HG02678 (cell line): ENCODE data around the gene KHSRP.

ENCODE experiments used
- ATAC-seq: cut with Tn5 transposase; IDR thresholded peaks from one replicate; pipeline ENCODE4 v1.9.1; 2021; ENCODE audit warnings: mild to moderate bottlenecking, moderate library complexity; ENCODE audit not compliant: unreplicated experiment

The KHSRP gene

DNA sequence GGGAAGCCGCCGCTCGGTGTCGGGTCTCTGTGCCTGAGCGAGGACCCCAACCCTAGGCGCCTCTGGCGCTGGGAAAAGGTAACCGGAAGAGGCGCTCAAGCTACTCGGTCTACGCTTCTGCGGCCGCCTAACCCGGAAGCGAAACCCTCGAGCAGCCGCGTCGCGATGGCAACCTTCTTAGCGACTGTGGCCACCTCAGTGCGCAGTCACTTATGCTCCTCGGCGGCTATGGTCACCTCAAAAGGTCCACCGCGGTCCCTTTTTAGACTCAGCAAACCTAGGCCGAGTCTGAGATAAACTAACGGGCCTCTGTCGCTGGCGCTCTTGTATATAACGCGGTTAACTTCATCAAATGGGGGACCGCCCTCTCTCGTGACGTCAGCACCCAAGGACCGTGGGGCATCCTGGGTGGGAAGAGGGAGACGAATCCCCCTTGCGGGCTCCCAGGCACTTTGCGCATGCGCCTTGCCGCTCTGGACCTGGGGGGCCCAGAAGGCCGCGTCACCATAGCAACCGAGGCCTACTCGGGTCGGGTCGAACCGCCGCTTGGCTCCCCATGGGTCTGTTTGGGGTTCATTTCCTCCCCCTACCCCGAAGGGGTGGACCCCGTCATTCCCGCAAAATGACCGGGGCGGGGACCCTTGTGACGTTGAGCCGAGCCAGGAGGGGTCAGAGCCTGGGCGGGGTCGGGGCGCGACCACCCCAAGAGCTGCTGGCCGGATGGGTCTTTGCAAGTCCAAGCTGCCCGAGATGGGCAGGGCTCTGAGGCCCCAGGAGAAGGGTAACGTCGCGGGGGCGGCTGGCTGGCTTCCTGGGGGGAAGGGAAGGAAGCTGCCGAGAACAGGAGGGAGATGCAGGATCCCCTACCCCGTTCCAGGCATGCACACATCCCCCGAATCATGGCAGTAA, 31.3 kb downstream of the KHSRP start, which contains the start of gene GTF2F1:
GTF2F1 (minus strand) TSS at position 91 of the 909 bp plus-strand sequence. CDS start 169 bp downstream, outside the sequence.
- peak; percentile 86 for ATAC-seq

DNA sequence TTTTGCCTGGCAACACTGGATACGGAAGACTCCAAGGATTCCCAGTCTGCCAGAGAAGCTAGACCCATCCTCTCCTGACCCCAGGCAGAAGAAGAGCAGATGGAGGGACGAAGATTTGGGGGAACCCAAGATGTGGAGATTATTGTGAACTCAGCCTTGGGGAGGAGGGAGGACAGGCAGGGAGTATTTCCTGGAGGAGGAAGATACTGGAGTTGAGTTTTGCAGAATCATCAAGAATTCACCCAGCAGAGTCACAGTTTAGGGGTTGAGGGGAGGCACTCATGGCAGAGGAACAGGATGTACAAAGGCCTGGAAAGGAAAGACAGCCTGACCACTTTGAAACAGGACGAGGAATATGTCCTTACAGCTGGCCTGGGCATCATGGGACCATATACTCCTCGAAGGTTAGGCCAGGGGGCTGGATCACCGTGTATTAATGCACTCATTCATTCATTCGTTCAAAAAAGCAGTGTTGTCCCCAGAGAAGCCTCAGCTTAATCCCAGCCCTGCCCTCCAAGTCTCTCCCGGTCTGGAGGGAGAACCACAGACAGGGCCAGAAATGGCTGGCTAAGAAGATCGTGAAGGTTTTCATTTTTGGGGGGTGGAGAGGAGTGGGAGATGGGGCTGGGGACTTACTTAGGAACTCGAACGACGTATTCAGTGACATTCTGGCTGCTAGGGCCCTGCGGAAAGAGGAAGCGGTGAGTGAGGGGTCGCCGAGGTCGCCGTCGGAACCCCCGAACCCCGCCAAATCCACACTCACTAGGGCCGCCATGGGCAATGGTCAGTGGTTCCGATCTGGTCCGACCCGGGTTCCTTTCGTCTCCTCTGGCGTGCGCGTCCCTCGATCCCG, 32.2 kb downstream of the KHSRP start:
- no peak for ATAC-seq

GRCh38 chr19:6387372-6387771, 37.2 kb downstream of the KHSRP start:
- ATAC-seq: no peak

DNA sequence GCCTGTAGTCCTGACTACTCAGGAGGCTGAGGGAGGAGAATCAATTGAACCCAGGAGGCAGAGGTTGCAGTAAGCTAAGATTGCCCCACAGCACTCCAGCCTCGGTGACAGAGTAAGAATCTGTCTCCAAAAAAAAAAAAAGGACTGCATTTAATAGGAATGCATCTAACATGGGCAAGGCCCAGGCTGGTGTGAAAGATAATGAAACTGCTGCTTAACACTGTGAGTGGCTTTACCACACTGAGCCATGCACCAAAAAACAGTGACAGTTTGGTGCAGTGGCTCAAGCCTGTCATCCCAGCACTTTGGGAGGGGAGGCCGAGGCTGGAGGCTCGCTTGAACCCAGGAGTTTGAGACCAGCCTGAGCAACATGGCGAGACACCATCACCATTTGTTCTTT, 40.2 kb downstream of the KHSRP start:
- no peak for ATAC-seq

DNA sequence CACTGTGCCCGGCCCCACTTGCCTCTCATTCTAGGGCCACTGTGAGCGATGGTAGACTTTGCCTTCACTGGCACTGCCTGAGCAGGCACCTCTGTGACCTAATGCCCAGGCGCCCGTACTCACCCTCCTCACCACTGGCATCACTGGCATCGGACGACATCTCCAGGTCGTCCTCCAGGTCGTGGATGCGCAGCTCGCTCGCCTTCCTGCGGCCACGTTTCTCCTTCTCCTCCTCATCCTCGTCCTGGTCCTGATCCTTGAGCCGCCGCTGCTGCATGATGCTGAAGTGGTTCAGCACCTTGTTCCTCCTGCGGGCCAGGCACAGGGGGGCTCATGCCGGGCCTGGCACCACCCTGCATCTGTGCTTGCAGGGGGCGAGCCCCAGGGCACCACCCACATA, 41.4 kb downstream of the KHSRP start:
- no peak for ATAC-seq

GRCh38 chr19:6381030-6381750, 43.4 kb downstream of the KHSRP start:
- ATAC-seq: no peak

DNA sequence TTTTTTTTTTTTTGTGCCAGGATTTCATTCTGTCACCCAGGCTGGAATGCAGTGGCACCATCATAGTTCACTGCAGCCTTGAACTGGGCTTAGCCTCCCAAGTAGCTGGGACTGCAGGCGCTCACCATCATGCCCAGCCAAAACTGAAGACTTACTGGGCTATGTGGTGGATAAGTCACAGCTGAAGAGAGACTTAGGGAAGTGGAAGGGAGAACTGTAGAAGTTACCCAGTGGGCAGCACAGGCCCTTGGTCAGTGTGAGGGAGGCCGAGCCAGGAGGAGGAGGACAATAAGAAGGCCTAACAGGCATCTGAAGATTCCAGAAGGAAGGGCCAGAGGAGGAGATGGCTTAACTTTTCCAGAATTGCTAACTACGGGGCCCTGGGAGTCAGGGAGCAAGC, 44.9 kb downstream of the KHSRP start:
- ATAC-seq: no peak

- no peak for ATAC-seq
Measured at GRCh38 chr19:6378486-6378885, 46.1 kb downstream of the KHSRP start.

DNA sequence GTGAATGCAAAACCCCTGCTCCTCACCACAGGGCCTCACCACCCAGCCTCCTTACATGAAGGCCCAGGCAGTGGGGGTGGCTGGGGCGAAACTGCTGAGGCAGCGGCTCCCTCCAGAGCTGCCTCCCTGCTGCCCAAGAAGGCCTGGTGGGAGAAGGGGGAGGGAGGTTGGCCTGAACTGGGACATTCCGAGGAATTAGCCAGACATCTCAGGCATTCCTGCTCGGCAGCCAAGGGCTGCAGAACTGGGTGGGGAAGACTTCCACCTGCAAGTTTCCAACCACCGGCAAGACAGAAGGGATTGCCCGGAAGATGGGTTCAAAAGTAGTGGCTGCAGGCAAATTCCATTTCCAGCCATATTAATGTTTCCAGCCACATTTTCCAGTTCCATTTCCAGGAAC, 46.6 kb downstream of the KHSRP start:
- ATAC-seq: no peak

GRCh38 chr19:6376512-6377190, 48.0 kb downstream of the KHSRP start:
- ATAC-seq: no peak

- ATAC-seq: no peak
Measured at GRCh38 chr19:6375411-6376010, 49.1 kb downstream of the KHSRP start, which contains the start of gene PSPN. Gene PSPN (minus strand): TSS chr19:6375933. CDS start chr19:6375849, 84 bp downstream.

- ATAC-seq: no peak
Measured at GRCh38 chr19:6374711-6375410, 49.8 kb downstream of the KHSRP start.

GRCh38 chr19:6374161-6374709, 50.4 kb downstream of the KHSRP start:
- ATAC-seq: no peak

- no peak for ATAC-seq
Measured at GRCh38 chr19:6373813-6374108, 50.9 kb downstream of the KHSRP start.

GRCh38 chr19:6373096-6373812, 51.4 kb downstream of the KHSRP start:
- peak; percentile 59 for ATAC-seq

- peak; percentile 81 for ATAC-seq
Measured at GRCh38 chr19:6372594-6373095, 52.0 kb downstream of the KHSRP start, which contains the start of gene ALKBH7. Gene ALKBH7 (plus strand): TSS chr19:6372794. CDS start chr19:6372821, 27 bp downstream.

DNA sequence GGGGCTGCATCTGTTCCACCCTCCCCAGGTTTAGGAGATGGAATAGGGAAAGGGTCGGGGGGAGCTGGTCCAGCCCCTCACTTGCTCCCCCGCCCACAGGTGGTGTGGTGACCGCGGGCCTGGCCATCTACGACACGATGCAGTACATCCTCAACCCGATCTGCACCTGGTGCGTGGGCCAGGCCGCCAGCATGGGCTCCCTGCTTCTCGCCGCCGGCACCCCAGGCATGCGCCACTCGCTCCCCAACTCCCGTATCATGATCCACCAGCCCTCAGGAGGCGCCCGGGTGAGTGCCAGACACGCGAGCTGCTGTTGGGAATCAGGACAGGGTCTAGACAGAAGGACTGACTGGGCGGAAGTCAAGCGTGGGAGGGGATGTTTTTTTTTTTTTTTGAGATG, 60.3 kb downstream of the KHSRP start:
- no peak for ATAC-seq
